Measurements from ENCODE around the gene TP53TG5. TPM values are rescaled to one million over a fixed set of nuclear protein-coding genes. Genes with fewer than 3 reads are reported as not detected.

The TP53TG5 gene
- total RNA-seq, 1 donor = not detected

- no peak overlapping the region for H2AFZ ChIP-seq (ENCODE audit: low read length)
- no peaks in the 10 kb centered on the region for H3K36me3 ChIP-seq (ENCODE audit: insufficient read depth, low read length)
- H3K27ac ChIP-seq (ENCODE audit: low read depth, low read length) = peak overlapping the region; percentile 89
- H3K27me3 ChIP-seq (ENCODE audit: insufficient read depth, low read length) = no peaks in the 10 kb centered on the region
- H3K9me3 ChIP-seq (ENCODE audit: low read depth, low read length) = no peaks in the 10 kb centered on the region
- DNase-seq (ENCODE audit: insufficient read length, low spot score, missing footprints) = peak; percentile 74
- no peak for TF ChIP-seq CTCF (IDR thresholded peaks at IDR 0.05; ENCODE audit: extremely low read depth, low read depth, low read length)
- H4K20me1 ChIP-seq (ENCODE audit: insufficient read depth, low read length) = peaks cover 1% of the 10 kb centered on the region
- H3K4me2 ChIP-seq (ENCODE audit: insufficient read depth, low read length) = peak overlapping the region; percentile 68
- peak overlapping the region; percentile 6 for H3K4me3 ChIP-seq (ENCODE audit: insufficient read depth, low read length)
- peaks cover 3% of the 10 kb centered on the region for H3K79me2 ChIP-seq (ENCODE audit: insufficient read depth, low read length)
- H3K4me1 ChIP-seq (ENCODE audit: insufficient read depth, low read length) = peaks cover 65% of the 10 kb centered on the region
Measured at GRCh38 chr20:45358282-45359068, 19.6 kb downstream of the TP53TG5 start.

DNA sequence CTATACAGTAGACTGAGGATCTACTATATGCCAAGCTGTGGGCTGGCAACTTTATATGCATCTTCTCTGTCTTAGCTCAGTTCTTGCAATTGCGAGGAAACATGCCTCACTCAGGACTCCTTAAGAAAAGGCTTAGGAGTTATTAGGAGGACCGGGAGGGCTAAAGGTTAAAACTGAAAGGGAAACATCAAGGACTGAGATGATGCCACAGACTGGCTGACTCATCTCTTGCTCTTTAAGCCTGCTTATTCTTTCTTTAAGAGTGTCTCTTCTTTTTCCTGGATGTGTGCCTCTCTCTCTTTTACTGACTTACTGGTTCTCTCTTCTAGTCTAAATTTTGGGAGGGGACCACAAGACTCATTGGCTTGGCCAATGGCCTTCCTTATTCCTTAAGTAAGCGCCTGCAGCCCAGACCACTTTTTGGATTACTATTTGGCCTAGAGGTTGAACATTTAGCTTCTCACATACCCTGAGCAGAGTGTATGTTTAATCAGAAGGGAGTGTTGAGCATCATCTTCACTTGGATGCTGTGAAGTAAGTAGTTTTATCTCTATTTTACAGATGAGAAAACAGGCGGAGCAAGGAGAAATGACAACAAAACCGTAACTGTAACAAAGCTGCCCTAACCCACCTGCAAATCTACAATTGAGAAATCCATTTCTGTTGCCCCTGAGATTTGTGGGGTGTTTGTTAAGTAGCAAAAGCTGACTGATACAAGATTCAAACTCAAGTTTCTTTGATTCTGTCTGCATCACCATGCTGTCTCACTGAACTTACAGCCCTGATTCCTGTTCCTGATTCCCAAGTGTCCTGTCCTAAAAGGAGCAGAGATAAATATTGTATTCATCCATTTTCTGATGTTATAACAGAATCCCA lies 22.7 kb downstream of the TP53TG5 start:
- Histone ChIP-seq H3K27ac (ENCODE audit: low read depth, low read length) (peak overlapping the region; percentile 77), H3K4me3 (ENCODE audit: insufficient read depth, low read length) (peak overlapping the region; percentile 53), H3K4me1 (ENCODE audit: insufficient read depth, low read length) (peaks cover 55% of the 10 kb centered on the region)

DNA sequence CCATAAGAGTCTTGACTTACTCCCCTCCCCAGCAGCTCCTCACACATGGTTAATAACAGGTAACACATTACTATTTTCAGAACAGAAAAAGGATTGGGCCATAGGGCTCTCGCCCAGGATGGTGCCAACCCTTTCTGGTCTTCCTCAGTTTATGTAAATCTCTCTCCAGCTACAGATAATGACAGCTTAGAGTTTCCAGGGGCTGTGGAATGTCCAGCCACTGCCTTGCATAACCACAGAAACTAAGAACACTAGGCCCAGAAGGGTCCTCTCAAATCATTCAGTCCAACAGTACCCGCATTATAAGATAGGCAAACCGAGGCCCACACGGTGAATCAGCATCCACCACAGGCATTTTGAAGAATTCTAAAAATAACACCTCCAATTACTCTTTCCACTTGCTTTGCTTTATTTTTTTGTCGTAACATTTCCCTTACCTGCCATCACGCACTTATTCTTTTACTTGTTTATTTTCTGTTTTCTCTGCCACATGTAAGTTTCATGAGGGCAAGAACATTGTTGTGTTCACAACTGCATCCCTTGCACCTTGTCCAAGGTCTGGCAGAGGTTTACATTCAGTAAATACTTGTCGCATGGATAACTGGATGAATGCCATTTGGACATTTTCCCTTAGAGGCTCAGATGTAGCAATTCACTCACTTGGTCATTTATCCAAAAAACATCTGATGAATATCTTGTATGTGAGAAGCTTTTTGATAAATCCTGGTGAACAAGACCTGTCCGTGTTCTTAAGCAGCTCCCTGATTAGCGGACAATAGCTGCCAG lies 23.5 kb downstream of the TP53TG5 start:
- no peaks in the 10 kb centered on the region for H3K79me2 ChIP-seq (ENCODE audit: insufficient read depth, low read length)
- H3K27me3 ChIP-seq (ENCODE audit: insufficient read depth, low read length) = no peaks in the 10 kb centered on the region
- peaks cover 47% of the 10 kb centered on the region for H3K4me1 ChIP-seq (ENCODE audit: insufficient read depth, low read length)
- H3K27ac ChIP-seq (ENCODE audit: low read depth, low read length) = peak overlapping the region; percentile 77
- peak overlapping the region; percentile 53 for H3K4me3 ChIP-seq (ENCODE audit: insufficient read depth, low read length)
- H3K9me3 ChIP-seq (ENCODE audit: low read depth, low read length) = no peaks in the 10 kb centered on the region
- no peaks in the 10 kb centered on the region for H3K36me3 ChIP-seq (ENCODE audit: insufficient read depth, low read length)
- H3K4me2 ChIP-seq (ENCODE audit: insufficient read depth, low read length) = peak overlapping the region; percentile 76
- peak; percentile 74 for DNase-seq (ENCODE audit: insufficient read length, low spot score, missing footprints)
- no peak for TF ChIP-seq CTCF (IDR thresholded peaks at IDR 0.05; ENCODE audit: extremely low read depth, low read depth, low read length)
- H2AFZ ChIP-seq (ENCODE audit: low read length) = no peak overlapping the region
- no peaks in the 10 kb centered on the region for H4K20me1 ChIP-seq (ENCODE audit: insufficient read depth, low read length)

More for the DNA sequence above, 22.7 kb downstream of the TP53TG5 start:
- Histone ChIP-seq H4K20me1 (ENCODE audit: insufficient read depth, low read length) (no peaks in the 10 kb centered on the region), H2AFZ (ENCODE audit: low read length) (no peak overlapping the region), H3K79me2 (ENCODE audit: insufficient read depth, low read length) (no peaks in the 10 kb centered on the region), H3K27me3 (ENCODE audit: insufficient read depth, low read length) (no peaks in the 10 kb centered on the region), H3K4me2 (ENCODE audit: insufficient read depth, low read length) (peak overlapping the region; percentile 76), H3K36me3 (ENCODE audit: insufficient read depth, low read length) (no peaks in the 10 kb centered on the region), H3K9me3 (ENCODE audit: low read depth, low read length) (no peaks in the 10 kb centered on the region)
- no peak for TF ChIP-seq CTCF (IDR thresholded peaks at IDR 0.05; ENCODE audit: extremely low read depth, low read depth, low read length)
- peak; percentile 69 for DNase-seq (ENCODE audit: insufficient read length, low spot score, missing footprints)
